B cell (primary cell): Measurements from ENCODE around the gene AIFM2. TPM values are rescaled to one million over a fixed set of nuclear protein-coding genes. Genes with fewer than 3 reads are reported as not detected.

Source experiments
- ATAC-seq: fragments of 200-7000 bp; cut with Tn5 transposase; one replicate; pipeline ENCODE4 v1.10.0; 2021; ENCODE audit warnings: low read depth, mild to moderate bottlenecking, moderate number of reproducible peaks, moderate library complexity
- CTCF ChIA-PET: fragments of 350-600 bp; sonication (Branson Sonifier 250); formaldehyde crosslinking; loops from one replicate; lab custom pipeline; 2021; ENCODE audit warnings: antibody characterized with exemption, inconsistent platforms; lab: Charles Lee
- POLR2A ChIA-PET: fragments of 350-600 bp; sonication (Branson Sonifier 250); formaldehyde crosslinking; loops from one replicate; lab custom pipeline; 2021; ENCODE audit warnings: antibody characterized with exemption; lab: Charles Lee
- DNase-seq: peaks from one replicate; pipeline ENCODE4 v3.0.0; 2013
- H2AFZ ChIP-seq: 2 replicates; pipeline ENCODE4 v1.6.1; 2012; ENCODE audit warnings: mild to moderate bottlenecking, low read depth, low read length; ENCODE audit not compliant: insufficient read depth, poor library complexity, severe bottlenecking
- H3K27ac ChIP-seq, 2 donors: 1 replicate in 1 of 2; 2 replicates in 1 of 2; pipeline ENCODE4 v1.5.1; 2012 to 2013; ENCODE audit warnings: low read length in 2 of 2, mild to moderate bottlenecking in 2 of 2, moderate library complexity in 1 of 2
- H3K27me3 ChIP-seq, 4 experiments: fragments of 200-600 bp in 1 of 4; sonication (generic) in 1 of 4; replicated peaks in 1 of 4; 1 replicate in 2 of 4; 2 replicates in 2 of 4; pipeline versions ENCODE4 v1.6.1 to v1.7.0; 2013 to 2016; ENCODE audit warnings: low read length in 3 of 4, mild to moderate bottlenecking in 2 of 4, mixed read lengths in 1 of 4, moderate library complexity in 1 of 4; ENCODE audit not compliant: insufficient read depth in 4 of 4, control insufficient read depth in 3 of 4; ENCODE audit errors: control extremely low read depth in 1 of 4
- H3K36me3 ChIP-seq, 2 experiments: replicated peaks in 1 of 2; 1 replicate in 1 of 2; 2 replicates in 1 of 2; pipeline versions ENCODE4 v1.6.1 to v1.7.1; 2013; ENCODE audit warnings: low read length in 1 of 2; ENCODE audit not compliant: insufficient read depth in 2 of 2, control insufficient read depth in 1 of 2; ENCODE audit errors: control extremely low read depth in 1 of 2, extremely low read depth in 1 of 2
- H3K4me1 ChIP-seq, 2 donors: fragments of 200-600 bp in 1 of 2; sonication (generic) in 1 of 2; 1 replicate in 1 of 2; 2 replicates in 1 of 2; pipeline versions ENCODE4 v1.5.1 to v1.6.1; 2013 to 2017; ENCODE audit warnings: low read length in 2 of 2; ENCODE audit not compliant: control insufficient read depth in 2 of 2, insufficient read depth in 2 of 2
- H3K4me2 ChIP-seq: replicated peaks from 2 replicates; pipeline ENCODE3; 2012; ENCODE audit warnings: mild to moderate bottlenecking, low read depth, low read length; ENCODE audit not compliant: poor library complexity, severe bottlenecking
- H3K4me3 ChIP-seq, 5 experiments: fragments of 200-600 bp in 1 of 5; sonication (generic) in 1 of 5; 1 replicate in 3 of 5; 2 replicates in 2 of 5; pipeline versions ENCODE4 v1.5.1 to v1.7.0; 2011 to 2016; ENCODE audit warnings: low read length in 4 of 5, mild to moderate bottlenecking in 4 of 5, low read depth in 2 of 5, control low read depth in 1 of 5, moderate library complexity in 1 of 5; ENCODE audit not compliant: insufficient read depth in 1 of 5; ENCODE audit errors: control extremely low read depth in 1 of 5, extremely low read depth in 1 of 5
- H3K79me2 ChIP-seq: fragments of 200-600 bp; sonication (generic); one replicate; pipeline ENCODE4 v1.6.0; 2016; ENCODE audit warnings: low read length; ENCODE audit not compliant: control insufficient read depth, insufficient read depth
- H3K9ac ChIP-seq: fragments of 200-600 bp; sonication (generic); 2 replicates; pipeline ENCODE4 v1.6.1; 2017; ENCODE audit warnings: mild to moderate bottlenecking, low read length, moderate library complexity
- H3K9me3 ChIP-seq, 3 donors: one replicate each; pipeline versions ENCODE4 v1.6.1 to v1.7.1; 2013; ENCODE audit warnings: low read length in 2 of 3; ENCODE audit not compliant: control insufficient read depth in 2 of 3, insufficient read depth in 1 of 3; ENCODE audit errors: control extremely low read depth in 1 of 3
- H4K20me1 ChIP-seq: 2 replicates; pipeline ENCODE4 v1.6.0; 2012; ENCODE audit warnings: mild to moderate bottlenecking, low read length; ENCODE audit not compliant: insufficient read depth, control insufficient read depth, poor library complexity, severe bottlenecking
- H3K27ac Mint-ChIP-seq: one replicate; pipeline ENCODE4 v1.8.0; 2021; ENCODE audit warnings: mixed read lengths
- H3K27me3 Mint-ChIP-seq: one replicate; pipeline ENCODE4 v1.8.0; 2021; ENCODE audit warnings: mixed read lengths
- H3K4me1 Mint-ChIP-seq: one replicate; pipeline ENCODE4 v1.8.0; 2021; ENCODE audit warnings: mixed read lengths
- H3K4me3 Mint-ChIP-seq: one replicate; pipeline ENCODE4 v1.8.0; 2021; ENCODE audit warnings: mixed read lengths
- H3K9me3 Mint-ChIP-seq: one replicate; pipeline ENCODE4 v1.8.0; 2022; ENCODE audit warnings: mixed read lengths; ENCODE audit not compliant: insufficient read depth
- CTCF ChIP-seq: fragments of 200-600 bp; IDR thresholded peaks from one replicate; pipeline ENCODE4 v1.8.0; 2022; ENCODE audit warnings: antibody characterized with exemption, mild to moderate bottlenecking
- EZH2 ChIP-seq: IDR thresholded peaks from 2 replicates; pipeline ENCODE4 v1.6.1; 2012; ENCODE audit warnings: borderline replicate concordance, low read depth, mild to moderate bottlenecking, moderate library complexity, low read length; ENCODE audit not compliant: insufficient read depth, poor library complexity, severe bottlenecking
- WGBS: methylation state at CpG from one replicate; pipeline ENCODE4 v1.1.5; 2013; ENCODE audit warnings: missing lambda C conversion rate; ENCODE audit not compliant: insufficient coverage; 5-methylcytosine and 5-hydroxymethylcytosine counted together
- intact Hi-C: fragments of 100-400 bp; cut with micrococcal nuclease; formaldehyde crosslinking; loops from one replicate; pipeline ENCODE4 v1.10.0; 2022
- polyA plus RNA-seq: library from polyadenylated mRNA; depleted of rRNA; stranded (reverse); fragments of >200 nt; gene quantifications from 2 replicates; pipeline ENCODE4 v1.2.3, GENCODE V29; 2012
- total RNA-seq, 2 donors: library from RNA; stranded (reverse); fragments of 120-200 nt in 1 of 2; gene quantifications; 1 replicate in 1 of 2; 2 replicates in 1 of 2; pipeline versions ENCODE4 v1.2.3 to v1.2.4, GENCODE V29; 2013 to 2022

The AIFM2 gene
- total and polyA plus RNA-seq, 2 donors (not counting 1 experiment from before 2014, with no cell fraction given) = 5.6 to 8.1 TPM

- peak overlapping the region; percentile 97 for H3K27ac Mint-ChIP-seq
- H3K9me3 Mint-ChIP-seq = no peaks in the 10 kb centered on the region
- H3K27me3 ChIP-seq = no peaks in the 10 kb centered on the region
- peaks cover 0 to 18% of the 10 kb centered on the region in 2 experiments for H3K36me3 ChIP-seq
- H3K27me3 Mint-ChIP-seq = no peaks in the 10 kb centered on the region
- ChIA-PET POLR2A (interaction anchor here (0.5 to 2.8 kb wide), 7 partner anchors 10 to 437 kb away, joined by 3 to 35 read pairs (median 6); partner anchors contain the start of gene SAR1A), CTCF (interaction anchor here (0.7 to 6.4 kb wide), 22 partner anchors 9 to 631 kb away, joined by 3 to 131 read pairs (median 5); partner anchors contain the start of genes EIF4EBP2, PPA1 and SAR1A)
- no peaks in the 10 kb centered on the region for H3K9me3 ChIP-seq
- peak overlapping the region; percentile 89 for H3K4me2 ChIP-seq
- peak overlapping the region; percentile 96 for H3K4me3 Mint-ChIP-seq
- TF ChIP-seq EZH2 (no peak), CTCF (peak; percentile 77)
- peaks cover 42% of the 10 kb centered on the region for H3K79me2 ChIP-seq
- DNase-seq (peak; percentile 85), ATAC-seq (peak; percentile 63)
- intact Hi-C loops = loop anchor here (1.0 to 10.0 kb wide), 12 partner anchors 14 to 1814 kb away; partner anchors contain the start of genes AIFM2, EIF4EBP2, HNRNPH3 and PBLD
- peak overlapping the region; percentile 78 for H3K9ac ChIP-seq
- H4K20me1 ChIP-seq = peaks cover 28% of the 10 kb centered on the region
- under 1% methylated on average over 98 of the region's 98 CpGs for WGBS
- peak overlapping the region; percentile 84 to 93 for H3K27ac ChIP-seq
- peaks cover 37% of the 10 kb centered on the region for H3K4me1 Mint-ChIP-seq
- H3K4me3 ChIP-seq = peak overlapping the region; percentile 53 to 91 (median 81)
- H3K4me1 ChIP-seq = peaks cover 14 to 22% of the 10 kb centered on the region in 2 donors
- peak overlapping the region; percentile 91 for H2AFZ ChIP-seq
Observed at GRCh38 chr10:70145666-70146488, 13.3 kb upstream of the AIFM2 start.
